Measurements from ENCODE around the gene ZNF595.
"Not testable (repeated sequence)": the region's sequence is repeated elsewhere in the genome, so short reads cannot be mapped to it uniquely, and the experiment has no call there.

The ZNF595 gene

GRCh38 chr4:52804-53479, at the start of gene ZNF595:
Gene ZNF595, plus strand, starts transcription at chr4:53321. Its CDS starts 168 bp downstream, at chr4:53489.
- DNase-seq = not testable (repeated sequence)

DNA sequence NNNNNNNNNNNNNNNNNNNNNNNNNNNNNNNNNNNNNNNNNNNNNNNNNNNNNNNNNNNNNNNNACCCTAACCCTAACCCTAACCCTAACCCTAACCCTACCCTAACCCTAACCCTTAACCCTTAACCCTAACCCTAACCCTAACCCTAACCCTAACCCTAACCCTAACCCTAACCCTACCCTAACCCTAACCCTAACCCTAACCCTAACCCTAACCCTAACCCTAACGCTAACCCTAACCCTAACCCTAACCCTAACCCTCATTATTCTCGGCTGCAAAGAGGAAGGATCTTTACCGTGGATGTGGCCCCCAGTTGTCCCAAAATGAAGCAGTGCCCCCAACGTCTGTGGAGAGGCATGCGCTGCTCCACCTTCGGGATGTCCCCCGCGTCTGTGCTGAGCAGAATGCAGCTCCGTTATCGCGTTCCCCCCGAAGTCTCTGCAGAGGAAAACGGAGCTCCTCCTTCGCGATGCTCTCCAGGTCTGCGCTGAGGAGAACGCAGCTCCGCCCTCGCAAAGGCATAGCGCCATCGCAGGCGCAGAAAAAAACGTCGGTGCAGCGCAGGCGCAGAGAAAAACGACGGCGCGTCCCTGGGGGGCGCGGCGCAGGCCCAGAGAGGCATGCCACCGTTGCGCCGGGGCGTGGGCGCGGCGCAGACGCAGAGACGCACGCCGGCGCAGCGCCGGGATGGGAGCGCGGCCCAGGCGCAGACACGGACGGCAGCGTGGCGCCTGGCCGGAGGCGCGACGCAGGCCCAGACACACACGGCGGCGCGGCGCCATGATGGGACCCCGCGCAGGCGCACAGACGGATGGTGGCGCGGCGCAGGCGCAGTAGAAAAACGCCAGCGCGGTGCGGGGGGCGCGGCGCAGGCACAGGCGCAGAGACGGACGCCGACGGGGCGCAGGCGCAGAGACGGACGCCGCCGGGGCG, 42.9 kb upstream of the ZNF595 start:
- DNase-seq = not testable (repeated sequence)

GRCh38 chr4:11095-11815, 41.9 kb upstream of the ZNF595 start:
- DNase-seq = not testable (repeated sequence)

DNA sequence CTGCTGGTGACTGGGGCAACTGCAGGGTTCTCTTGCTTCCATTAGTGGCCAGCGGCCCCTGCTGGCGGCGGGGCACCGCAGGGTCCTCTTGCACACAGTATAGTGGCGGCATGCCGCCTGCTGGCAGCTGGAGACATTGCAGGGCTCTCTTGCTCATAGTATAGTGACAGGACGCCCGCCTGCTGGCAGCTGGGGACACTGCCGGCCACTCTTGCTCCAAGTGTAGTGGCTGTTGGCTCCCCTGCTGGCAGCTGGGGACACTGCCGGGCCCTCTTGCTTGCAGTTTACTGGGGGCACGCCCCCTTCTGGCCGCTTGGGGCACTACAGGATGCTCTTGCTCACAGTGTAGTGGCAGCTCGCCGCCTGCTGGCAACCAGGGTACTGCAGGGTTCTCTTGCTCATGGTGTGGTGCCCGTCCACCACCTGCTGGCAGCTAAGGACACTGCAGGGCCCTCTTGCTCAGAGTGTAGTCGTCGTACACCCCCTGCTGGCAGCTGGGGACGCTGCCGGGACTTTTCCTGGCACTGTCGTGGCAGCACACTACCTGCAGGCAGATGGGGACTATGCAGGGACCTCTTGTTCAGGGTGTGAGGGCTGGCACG, 41.2 kb upstream of the ZNF595 start:
- DNase-seq = not testable (repeated sequence)

- DNase-seq = not testable (repeated sequence)
Observed at GRCh38 chr4:18128-18527, 35.0 kb upstream of the ZNF595 start.

GRCh38 chr4:18589-18988, 34.5 kb upstream of the ZNF595 start:
- not testable (repeated sequence) for DNase-seq

DNA sequence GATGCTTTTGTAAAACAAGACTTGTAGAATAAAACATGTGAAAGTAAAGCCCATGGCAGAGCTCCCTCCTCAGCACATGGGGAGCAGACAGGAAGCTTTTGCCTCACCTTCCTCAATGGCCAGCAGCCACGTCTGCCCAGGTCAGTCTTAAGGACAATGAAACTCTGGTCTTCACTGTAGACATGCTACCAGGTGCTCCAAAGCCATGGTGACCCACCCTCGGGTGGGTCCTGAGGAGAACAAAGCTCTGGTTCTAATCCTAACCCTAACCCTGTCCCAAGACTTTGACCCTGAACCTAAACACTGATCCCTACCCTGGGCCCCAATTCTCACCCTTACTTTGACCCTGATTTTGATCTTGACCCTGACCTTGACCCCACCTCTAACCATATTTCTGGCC, 30.2 kb upstream of the ZNF595 start:
- not testable (repeated sequence) for DNase-seq

- DNase-seq = not testable (repeated sequence)
Observed at GRCh38 chr4:24359-24758, 28.8 kb upstream of the ZNF595 start.

GRCh38 chr4:27501-27900, 25.6 kb upstream of the ZNF595 start:
- DNase-seq = not testable (repeated sequence)

DNA sequence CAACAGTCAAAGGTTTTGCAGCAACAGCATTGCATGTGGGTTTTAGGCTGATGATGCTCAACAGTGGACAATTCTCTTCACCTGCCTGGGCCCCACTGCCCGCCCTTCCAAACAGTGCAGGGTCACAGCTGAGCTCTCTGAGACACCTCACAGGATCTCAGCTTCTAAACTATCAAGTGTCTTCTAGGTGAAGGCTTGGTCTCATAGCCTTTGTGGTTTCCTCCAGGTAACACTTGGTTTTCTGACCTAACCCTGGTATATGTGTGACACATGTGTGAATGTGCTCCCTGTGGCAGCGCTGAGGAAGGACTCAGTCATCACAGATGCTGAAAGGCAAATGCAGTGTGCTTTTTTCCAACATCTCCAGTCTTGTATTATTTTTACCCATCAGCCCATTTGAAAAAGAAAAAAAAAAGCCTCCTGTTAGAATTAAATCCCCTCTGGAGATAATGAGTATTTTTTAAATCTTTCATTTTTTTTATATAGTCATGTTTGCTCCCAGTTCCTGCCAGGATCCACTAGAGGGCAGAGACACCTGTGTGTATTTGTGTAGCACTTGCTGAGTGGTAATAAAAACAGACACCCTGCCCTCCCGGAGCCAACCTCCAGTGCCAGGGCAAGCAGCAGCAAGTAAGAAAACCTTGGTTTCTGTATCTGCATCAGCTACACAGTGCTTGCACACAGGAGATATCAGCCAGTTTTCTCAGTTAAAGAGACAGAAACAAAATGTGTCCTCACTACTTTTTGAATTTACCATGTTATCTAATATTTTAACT, 24.2 kb upstream of the ZNF595 start:
- not testable (repeated sequence) for DNase-seq

- DNase-seq = not testable (repeated sequence)
Observed at GRCh38 chr4:33314-33713, 19.8 kb upstream of the ZNF595 start.

DNA sequence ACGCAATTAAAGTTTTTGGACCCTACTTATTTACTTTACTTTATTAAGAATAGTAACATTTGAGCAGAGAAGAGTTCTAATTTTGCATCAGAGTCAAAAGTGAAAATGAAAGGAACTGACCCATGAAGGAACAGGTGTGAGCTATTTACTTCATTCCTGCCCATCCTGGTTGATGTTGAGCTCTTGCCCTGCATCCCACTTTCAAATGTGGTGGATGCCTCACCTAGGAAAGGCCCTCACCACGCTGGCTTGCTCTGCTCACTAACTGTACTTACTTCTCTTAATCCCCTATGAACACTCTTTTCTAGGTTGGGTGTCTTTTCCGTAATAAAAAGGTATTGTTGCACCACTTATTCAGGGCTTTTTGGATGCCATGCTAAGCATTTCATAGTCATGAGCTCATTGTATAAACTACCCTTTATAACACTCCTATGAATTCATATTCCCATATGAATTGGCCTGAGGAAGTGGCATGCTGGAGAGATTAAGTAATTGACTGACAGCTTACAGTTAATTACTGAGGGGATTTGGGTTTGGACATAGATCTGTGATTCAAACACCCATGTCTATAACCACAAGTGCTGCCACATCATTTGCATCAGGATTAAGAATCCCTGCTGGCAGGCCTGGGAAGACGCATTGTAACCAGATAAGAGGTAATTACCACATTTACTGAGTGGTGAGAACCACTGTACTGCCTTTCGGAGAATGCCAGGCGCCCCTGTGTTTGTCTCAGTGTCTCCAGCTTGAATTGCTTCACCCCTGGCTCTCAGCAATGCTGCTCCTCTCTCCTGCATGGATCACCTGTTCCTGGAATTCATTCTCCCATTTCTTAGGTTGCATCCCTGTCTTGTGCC, 16.3 kb upstream of the ZNF595 start:
- DNase-seq = not testable (repeated sequence)

- DNase-seq = not testable (repeated sequence)
Observed at GRCh38 chr4:38202-38601, 14.9 kb upstream of the ZNF595 start.

- not testable (repeated sequence) for DNase-seq
Observed at GRCh38 chr4:43375-43774, 9.7 kb upstream of the ZNF595 start.

DNA sequence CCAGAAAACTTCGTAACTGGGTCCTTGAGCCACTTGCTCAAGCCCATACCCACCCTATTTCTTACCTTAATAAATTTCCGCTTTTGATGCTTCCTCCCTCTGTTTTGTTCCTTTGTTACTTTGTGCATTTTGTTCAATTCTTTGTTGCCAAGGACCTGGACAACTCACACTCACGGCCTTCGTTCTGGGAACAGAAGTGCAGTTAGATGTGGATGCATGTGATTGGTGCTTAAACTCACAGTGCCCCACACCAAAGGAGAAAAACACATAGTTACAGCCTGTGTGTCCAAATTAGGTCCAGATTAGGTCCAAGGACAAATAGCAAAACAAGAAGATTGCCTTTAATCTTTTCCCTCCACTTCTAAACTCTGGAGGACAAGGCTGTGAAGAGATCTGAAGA, 1.9 kb upstream of the ZNF595 start:
- DNase-seq = not testable (repeated sequence)

- not testable (repeated sequence) for DNase-seq
Observed at GRCh38 chr4:51655-52277, 1.4 kb upstream of the ZNF595 start.

GRCh38 chr4:53521-53920, 400 bp downstream of the ZNF595 start:
- DNase-seq = not testable (repeated sequence)

DNA sequence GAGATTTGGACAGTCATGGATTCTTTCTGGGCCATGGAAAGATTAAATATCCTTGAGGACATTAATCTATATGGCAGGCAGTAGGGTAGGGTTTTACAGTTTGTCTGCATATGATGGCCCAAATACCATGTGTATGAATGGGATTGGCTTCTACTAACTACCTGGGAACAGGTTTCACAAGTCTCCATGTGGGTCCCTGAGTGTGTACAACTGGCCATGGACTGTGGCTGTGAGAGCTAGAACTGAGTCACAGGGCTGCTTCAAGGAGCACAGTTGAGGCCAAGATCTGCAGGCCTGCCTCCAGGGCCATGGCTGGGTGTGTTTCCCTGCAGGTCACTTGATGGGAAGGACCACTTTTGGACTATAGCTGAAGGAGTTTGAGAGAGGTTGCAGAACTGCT, 11.6 kb downstream of the ZNF595 start:
- DNase-seq = not testable (repeated sequence)

DNA sequence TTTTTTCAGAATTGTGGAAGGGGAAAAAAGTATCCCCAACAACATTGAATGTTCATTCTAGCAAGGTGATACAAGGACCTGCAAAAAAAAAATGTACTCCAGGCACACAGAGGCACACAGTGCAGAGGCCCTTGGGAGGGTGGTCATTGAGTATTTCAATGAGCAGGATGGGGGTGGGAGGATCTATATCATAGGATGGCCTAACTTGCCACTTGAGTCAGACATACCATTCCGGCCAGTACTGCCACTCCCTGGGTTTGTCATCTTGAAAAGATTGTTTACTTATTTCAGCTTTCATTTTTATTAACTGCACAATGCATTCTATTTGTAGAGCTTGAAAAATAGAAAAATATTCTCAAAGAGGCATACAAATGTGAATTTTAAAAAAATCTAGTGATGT, 18.7 kb downstream of the ZNF595 start:
- DNase-seq = no peak

- DNase-seq = no peak
Observed at GRCh38 chr4:85951-86350, 32.8 kb downstream of the ZNF595 start.

All from NCI-H510A treated with DMSO at 0.1 percent for 48 hours (cell line).